Measurements from ENCODE around the gene SAPCD1. TPM values are rescaled to one million over a fixed set of nuclear protein-coding genes. Genes with fewer than 3 reads are reported as not detected.

The SAPCD1 gene
- total RNA-seq, 2 experiments from 2014 or later: 7.6 to 9.5 TPM

- Mint-ChIP-seq H3K4me1 (peaks cover 31% of the 10 kb centered on the region), H3K4me3 (peak overlapping the region; percentile 40), H3K27ac (peak overlapping the region; percentile 51), H3K9me3 (peaks cover under 1% of the 10 kb centered on the region), H3K36me3 (peaks cover 25% of the 10 kb centered on the region), H3K27me3 (peaks cover 6% of the 10 kb centered on the region)
- DNase-seq: no peak
Measured at GRCh38 chr6:31776485-31776988, 14.1 kb downstream of the SAPCD1 start.

DNA sequence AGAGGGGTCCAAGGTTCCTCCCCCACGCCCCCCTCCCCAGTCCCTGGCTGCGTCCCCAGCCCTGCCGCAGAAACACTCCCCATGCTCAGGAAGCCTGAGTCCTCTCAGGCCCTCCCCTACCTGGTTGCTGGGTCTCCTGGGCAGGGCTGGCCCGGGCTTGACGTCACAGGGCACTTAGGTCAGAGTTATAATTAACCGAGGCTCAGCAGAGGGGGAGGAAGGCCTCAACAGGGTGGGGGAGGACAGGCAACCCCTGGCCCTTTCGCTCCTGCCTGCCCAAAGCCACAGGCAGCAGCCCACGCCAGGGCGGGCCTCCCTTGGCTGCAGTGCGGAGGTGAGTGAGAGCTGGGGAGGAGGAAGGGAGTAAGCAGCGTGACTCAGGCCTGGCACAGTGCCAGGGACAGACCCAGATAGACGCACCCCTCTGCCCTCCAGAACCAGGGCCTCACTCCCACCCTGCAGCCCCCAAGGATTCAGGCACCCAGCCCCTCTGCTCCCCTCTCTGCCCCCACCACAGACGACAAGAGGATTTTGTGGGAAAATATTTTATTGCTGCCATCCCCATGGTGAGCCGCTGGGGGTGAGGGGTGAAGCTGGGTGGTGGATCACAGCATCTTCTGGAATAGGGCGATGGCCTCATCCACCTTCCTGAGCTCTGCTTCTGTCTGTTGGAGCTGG lies 14.7 kb downstream of the SAPCD1 start, which contains the start of gene VWA7:
Gene VWA7, minus strand, starts transcription at position 340 of the 678 bp plus-strand sequence. CDS start 549 bp downstream, outside the sequence.
- Mint-ChIP-seq H3K27me3 (peaks cover 6% of the 10 kb centered on the region), H3K27ac (peak within 1 kb of the TSS; percentile 51), H3K9me3 (no peaks in the 10 kb centered on the region), H3K4me3 (peak within 1 kb of the TSS; percentile 40), H3K4me1 (peaks cover 29% of the 10 kb centered on the region), H3K36me3 (peaks cover 25% of the 10 kb centered on the region)
- peak; percentile 88 for DNase-seq

DNA sequence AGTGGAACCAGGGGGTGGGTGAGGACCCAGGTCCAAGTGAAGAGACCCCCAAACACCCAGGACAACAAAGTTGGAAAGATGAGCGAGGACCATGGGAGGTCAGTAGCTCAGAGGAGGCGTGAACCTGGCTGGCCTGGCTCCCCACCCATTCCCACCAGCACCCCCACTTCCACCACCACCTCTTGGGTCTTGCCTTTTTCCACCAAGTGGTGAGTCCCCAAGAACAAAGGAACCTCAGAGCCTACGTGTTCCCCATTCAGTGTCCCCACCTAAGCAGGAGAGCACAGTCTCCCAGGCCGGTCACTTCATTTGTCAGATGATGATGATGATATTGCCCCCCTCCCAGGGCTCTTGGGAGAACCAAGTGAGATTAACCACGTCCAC lies 15.2 kb downstream of the SAPCD1 start:
- H3K27ac Mint-ChIP-seq: no peak overlapping the region
- H3K36me3 Mint-ChIP-seq: peaks cover 29% of the 10 kb centered on the region
- H3K4me1 Mint-ChIP-seq: peaks cover 26% of the 10 kb centered on the region
- H3K9me3 Mint-ChIP-seq: no peaks in the 10 kb centered on the region
- no peak overlapping the region for H3K4me3 Mint-ChIP-seq
- no peak for DNase-seq
- peaks cover 6% of the 10 kb centered on the region for H3K27me3 Mint-ChIP-seq

- peaks cover 29% of the 10 kb centered on the region for H3K36me3 Mint-ChIP-seq
- DNase-seq: no peak
- peaks cover 23% of the 10 kb centered on the region for H3K4me1 Mint-ChIP-seq
- H3K27me3 Mint-ChIP-seq: peaks cover 6% of the 10 kb centered on the region
- no peak overlapping the region for H3K4me3 Mint-ChIP-seq
- no peaks in the 10 kb centered on the region for H3K9me3 Mint-ChIP-seq
- no peak overlapping the region for H3K27ac Mint-ChIP-seq
Measured at GRCh38 chr6:31778193-31778592, 15.7 kb downstream of the SAPCD1 start.

DNA sequence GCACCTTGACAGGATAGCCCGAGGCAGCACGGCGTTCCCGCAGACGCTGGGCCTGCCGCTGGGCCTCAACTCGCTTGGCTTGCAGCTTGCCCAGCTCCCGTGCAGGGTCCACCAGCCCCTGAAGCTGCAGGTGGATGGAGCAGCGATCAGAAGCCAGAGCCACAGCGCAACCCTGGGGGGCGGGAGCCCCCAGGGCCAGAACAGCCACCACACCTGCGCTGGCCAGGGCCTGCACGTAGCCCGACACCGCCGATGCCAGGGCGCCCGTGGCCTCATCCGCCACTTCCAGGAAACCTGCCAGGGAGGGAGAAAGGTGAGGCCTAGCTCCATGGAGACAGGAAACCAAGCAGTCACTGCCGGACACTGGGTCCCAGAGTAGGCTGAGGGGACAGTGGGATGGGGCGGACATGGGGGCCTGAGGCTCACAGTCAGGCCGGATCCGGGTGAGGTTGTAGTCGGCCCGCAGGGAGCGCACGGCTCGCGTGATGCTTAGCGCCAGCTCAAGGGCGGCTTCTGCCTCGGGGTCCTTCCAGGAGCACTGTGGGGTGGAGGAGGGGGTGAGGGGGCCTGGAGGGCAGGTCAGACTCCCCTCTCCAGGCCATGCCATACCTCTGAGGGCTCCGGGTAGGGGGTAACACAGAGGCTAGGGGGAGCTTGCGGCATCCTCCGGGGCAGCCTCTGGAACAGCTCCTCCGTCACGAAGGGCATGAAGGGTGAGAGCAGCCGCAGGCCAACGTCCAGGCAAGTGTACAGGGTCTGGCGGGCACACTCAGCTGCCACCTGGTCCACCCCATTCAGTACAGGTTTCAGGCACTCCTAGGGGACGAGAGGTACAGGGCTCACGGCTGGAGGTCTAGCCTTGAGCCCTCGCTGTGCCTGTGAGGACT lies 16.8 kb downstream of the SAPCD1 start:
- H3K36me3 Mint-ChIP-seq: peaks cover 33% of the 10 kb centered on the region
- H3K27me3 Mint-ChIP-seq: peaks cover 6% of the 10 kb centered on the region
- no peak overlapping the region for H3K4me3 Mint-ChIP-seq
- H3K27ac Mint-ChIP-seq: no peak overlapping the region
- no peaks in the 10 kb centered on the region for H3K9me3 Mint-ChIP-seq
- H3K4me1 Mint-ChIP-seq: peaks cover 25% of the 10 kb centered on the region
- DNase-seq: no peak

- no peak for DNase-seq
- Mint-ChIP-seq H3K4me1 (peaks cover 25% of the 10 kb centered on the region), H3K9me3 (no peaks in the 10 kb centered on the region), H3K27ac (no peak overlapping the region), H3K36me3 (peaks cover 39% of the 10 kb centered on the region), H3K4me3 (no peak overlapping the region), H3K27me3 (peaks cover 6% of the 10 kb centered on the region)
Measured at GRCh38 chr6:31779908-31780307, 17.5 kb downstream of the SAPCD1 start.

- H3K27ac Mint-ChIP-seq: no peak overlapping the region
- no peak for DNase-seq
- H3K36me3 Mint-ChIP-seq: peaks cover 39% of the 10 kb centered on the region
- H3K4me3 Mint-ChIP-seq: no peak overlapping the region
- H3K4me1 Mint-ChIP-seq: peaks cover 20% of the 10 kb centered on the region
- no peaks in the 10 kb centered on the region for H3K9me3 Mint-ChIP-seq
- H3K27me3 Mint-ChIP-seq: peaks cover 3% of the 10 kb centered on the region
Measured at GRCh38 chr6:31780507-31781243, 18.2 kb downstream of the SAPCD1 start.

- Mint-ChIP-seq H3K27me3 (peaks cover under 1% of the 10 kb centered on the region), H3K9me3 (no peaks in the 10 kb centered on the region), H3K27ac (no peak overlapping the region), H3K4me1 (peaks cover 16% of the 10 kb centered on the region), H3K36me3 (peaks cover 43% of the 10 kb centered on the region), H3K4me3 (no peak overlapping the region)
- no peak for DNase-seq
Measured at GRCh38 chr6:31781244-31782125, 19.0 kb downstream of the SAPCD1 start.

- DNase-seq: no peak
- no peaks in the 10 kb centered on the region for H3K9me3 Mint-ChIP-seq
- H3K27ac Mint-ChIP-seq: no peak overlapping the region
- H3K4me3 Mint-ChIP-seq: no peak overlapping the region
- no peaks in the 10 kb centered on the region for H3K27me3 Mint-ChIP-seq
- H3K4me1 Mint-ChIP-seq: peaks cover 8% of the 10 kb centered on the region
- peaks cover 45% of the 10 kb centered on the region for H3K36me3 Mint-ChIP-seq
Measured at GRCh38 chr6:31782126-31782855, 19.8 kb downstream of the SAPCD1 start.

GRCh38 chr6:31784098-31784925 lies 21.9 kb downstream of the SAPCD1 start:
- DNase-seq: no peak
- H3K9me3 Mint-ChIP-seq: no peaks in the 10 kb centered on the region
- H3K27me3 Mint-ChIP-seq: no peaks in the 10 kb centered on the region
- peaks cover 38% of the 10 kb centered on the region for H3K36me3 Mint-ChIP-seq
- peaks cover 2% of the 10 kb centered on the region for H3K4me1 Mint-ChIP-seq
- no peak overlapping the region for H3K4me3 Mint-ChIP-seq
- peak overlapping the region; percentile 16 for H3K27ac Mint-ChIP-seq

GRCh38 chr6:31785475-31785874 lies 23.0 kb downstream of the SAPCD1 start:
- no peak for DNase-seq
- no peak overlapping the region for H3K27ac Mint-ChIP-seq
- H3K9me3 Mint-ChIP-seq: no peaks in the 10 kb centered on the region
- H3K4me3 Mint-ChIP-seq: no peak overlapping the region
- H3K4me1 Mint-ChIP-seq: peaks cover 3% of the 10 kb centered on the region
- H3K36me3 Mint-ChIP-seq: peaks cover 38% of the 10 kb centered on the region
- H3K27me3 Mint-ChIP-seq: no peaks in the 10 kb centered on the region

- H3K9me3 Mint-ChIP-seq: no peaks in the 10 kb centered on the region
- peaks cover 31% of the 10 kb centered on the region for H3K36me3 Mint-ChIP-seq
- peaks cover 25% of the 10 kb centered on the region for H3K4me1 Mint-ChIP-seq
- no peak overlapping the region for H3K4me3 Mint-ChIP-seq
- no peaks in the 10 kb centered on the region for H3K27me3 Mint-ChIP-seq
- DNase-seq: peak; percentile 44
- H3K27ac Mint-ChIP-seq: no peak overlapping the region
Measured at GRCh38 chr6:31791324-31792089, 29.1 kb downstream of the SAPCD1 start.

Data from activated naive CD8-positive, alpha-beta T cell treated with anti-CD3 and anti-CD28 coated beads for 36 hours (primary cell).